GM12801 (cell line): ENCODE data around the gene CRISPLD2.

Experiments
- TF ChIP-seq, protein P1 (sequence below): IDR thresholded peaks from one replicate; pipeline ENCODE4 v1.5.1; 2011; ENCODE audit warnings: control low read depth; ENCODE audit not compliant: insufficient read length; ENCODE audit errors: extremely low read depth

Gene CRISPLD2

DNA sequence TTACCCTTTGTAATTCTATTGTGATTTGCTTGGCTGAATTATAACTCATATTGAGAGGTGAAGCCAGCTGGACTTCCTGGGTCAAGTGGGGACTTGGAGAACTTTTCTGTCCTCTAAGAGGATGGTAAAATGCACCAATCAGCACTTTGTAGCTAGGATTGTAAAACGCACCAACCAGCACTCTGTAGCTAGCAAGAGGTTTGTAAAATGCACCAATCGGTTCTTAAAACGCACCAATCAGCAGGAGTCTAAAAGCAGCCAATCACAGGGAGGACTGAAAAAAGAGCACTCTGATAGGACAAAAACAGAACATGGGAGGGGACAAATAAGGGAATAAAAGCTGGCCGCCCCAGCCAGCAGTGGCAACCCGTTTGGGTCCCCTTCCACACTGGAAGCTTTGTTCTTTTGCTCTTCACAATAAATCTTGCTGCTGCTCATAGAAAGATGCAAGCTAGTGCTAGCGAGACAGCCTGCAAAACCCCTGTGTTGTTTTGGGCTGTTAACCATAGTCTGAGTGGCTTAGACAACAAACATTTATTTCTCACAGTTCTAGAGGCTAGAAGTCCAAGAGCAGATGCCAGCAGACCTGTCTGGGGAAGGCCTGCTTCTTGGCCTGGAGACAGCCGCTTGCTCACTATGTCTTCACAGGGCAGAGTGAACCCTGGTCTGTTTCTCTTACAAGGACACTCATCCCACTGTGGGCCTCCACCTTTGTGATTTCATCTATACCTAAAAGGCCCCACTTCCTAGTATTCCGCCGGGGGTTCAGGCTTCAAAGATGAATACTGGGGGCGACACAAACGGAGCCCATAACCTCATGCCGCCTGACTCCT lies 39.0 kb upstream of the CRISPLD2 start:
- TF ChIP-seq, protein P1, sequence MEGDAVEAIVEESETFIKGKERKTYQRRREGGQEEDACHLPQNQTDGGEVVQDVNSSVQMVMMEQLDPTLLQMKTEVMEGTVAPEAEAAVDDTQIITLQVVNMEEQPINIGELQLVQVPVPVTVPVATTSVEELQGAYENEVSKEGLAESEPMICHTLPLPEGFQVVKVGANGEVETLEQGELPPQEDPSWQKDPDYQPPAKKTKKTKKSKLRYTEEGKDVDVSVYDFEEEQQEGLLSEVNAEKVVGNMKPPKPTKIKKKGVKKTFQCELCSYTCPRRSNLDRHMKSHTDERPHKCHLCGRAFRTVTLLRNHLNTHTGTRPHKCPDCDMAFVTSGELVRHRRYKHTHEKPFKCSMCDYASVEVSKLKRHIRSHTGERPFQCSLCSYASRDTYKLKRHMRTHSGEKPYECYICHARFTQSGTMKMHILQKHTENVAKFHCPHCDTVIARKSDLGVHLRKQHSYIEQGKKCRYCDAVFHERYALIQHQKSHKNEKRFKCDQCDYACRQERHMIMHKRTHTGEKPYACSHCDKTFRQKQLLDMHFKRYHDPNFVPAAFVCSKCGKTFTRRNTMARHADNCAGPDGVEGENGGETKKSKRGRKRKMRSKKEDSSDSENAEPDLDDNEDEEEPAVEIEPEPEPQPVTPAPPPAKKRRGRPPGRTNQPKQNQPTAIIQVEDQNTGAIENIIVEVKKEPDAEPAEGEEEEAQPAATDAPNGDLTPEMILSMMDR, result no peak

DNA sequence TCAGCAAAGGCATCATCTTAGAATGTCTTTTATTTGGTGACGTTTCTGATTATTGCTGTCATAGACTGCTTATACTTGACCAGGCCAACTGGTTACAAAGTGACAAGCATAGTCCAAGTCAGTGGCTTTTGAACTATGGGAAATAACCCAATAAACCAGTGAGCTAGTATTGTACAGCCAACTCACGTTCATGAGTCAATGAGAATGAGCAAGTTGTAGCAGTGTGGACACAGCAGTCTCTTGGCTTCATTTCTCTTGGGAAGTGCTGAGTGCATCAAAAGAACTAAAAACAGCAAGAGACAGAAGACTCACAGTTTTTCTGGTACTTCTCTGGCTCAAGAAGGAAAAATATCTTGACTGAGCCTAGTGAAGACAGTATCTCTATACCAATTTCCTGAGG lies 36.9 kb upstream of the CRISPLD2 start:
- TF ChIP-seq, protein P1, result no peak

DNA sequence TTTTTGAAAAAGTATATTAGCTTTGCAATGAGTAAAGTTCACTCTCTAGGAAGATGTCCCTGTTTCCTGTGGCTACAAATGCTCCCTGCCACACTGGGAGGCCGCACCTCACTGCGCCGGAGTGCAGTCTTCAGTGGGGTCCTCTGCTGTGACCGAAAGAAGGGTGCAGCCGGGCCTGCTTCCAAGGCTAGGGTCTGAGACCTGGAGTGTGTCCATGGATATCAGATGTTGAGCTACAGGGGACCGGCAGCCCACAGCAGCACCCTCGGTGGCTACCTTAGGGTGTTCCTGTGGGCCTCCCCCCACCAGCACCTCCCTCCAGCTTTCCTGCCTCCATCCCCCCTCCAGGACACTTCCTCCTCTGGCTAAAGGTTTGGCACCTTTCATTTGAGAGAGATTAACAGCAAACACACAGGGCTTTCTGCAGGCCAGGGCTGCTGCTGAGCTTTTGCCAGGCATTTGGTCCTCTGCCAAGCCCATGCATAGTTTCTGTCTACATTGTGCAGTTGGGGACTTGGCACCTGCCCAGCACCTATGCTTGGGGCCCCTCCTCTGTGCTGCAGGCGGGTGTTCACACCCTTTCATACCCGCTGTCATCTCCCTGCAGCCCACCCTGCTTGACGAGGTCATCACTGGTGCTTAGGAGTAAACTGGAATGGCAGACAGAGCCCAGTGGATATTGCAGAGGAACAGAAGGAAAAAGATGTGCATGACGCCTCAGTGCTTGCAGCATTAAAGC lies 33.8 kb upstream of the CRISPLD2 start:
- TF ChIP-seq, protein P1, result no peak

DNA sequence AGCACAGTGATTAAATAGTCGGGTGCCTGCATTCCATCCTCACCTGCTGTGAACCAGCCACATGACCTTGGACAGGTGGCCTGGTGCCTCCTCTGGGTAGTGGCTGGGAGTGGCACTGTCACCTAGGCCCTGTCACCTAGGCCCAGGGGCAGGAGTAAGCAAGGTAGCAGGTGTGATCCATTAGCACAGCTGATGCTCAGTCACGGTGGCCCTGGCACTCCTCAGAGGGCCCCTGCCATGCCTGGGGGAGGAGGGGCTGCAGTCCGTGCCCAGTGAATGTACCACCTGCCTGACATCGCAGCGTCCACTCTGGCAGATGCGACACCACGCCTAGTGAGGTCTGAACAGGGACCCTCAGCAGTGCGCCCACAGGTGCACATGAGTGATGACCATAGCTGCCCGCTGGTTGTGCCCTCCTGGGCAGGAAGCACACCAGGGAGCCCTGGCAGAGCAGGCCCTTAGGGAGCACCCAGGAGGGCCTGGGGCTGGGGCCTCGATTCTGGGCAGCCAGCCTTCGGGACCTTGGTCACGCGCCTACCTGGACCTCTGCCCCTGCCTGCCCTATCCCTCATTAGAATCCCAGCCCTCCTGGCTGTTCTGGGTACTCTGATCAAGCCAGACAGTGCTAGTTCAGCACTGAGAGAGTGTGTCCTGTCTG lies 33.1 kb upstream of the CRISPLD2 start:
- TF ChIP-seq, protein P1, result no peak

DNA sequence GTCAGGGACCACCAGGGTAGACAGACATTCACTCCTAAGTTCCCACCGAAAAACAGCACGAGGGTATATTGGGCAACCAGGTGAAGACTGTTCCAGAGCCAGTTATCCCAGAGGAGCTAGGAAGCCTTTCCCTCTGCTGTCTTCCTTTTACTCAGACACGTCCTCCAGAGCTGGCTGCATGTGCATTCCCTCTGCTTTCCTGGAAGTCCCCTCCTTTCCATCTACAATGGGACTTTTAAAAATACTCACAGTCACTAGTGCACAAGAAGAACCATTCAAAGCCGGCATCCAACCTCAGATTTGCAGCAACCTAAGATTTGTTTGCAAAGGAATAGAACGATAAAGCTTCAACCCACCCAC lies 32.5 kb upstream of the CRISPLD2 start:
- TF ChIP-seq, protein P1, result no peak

DNA sequence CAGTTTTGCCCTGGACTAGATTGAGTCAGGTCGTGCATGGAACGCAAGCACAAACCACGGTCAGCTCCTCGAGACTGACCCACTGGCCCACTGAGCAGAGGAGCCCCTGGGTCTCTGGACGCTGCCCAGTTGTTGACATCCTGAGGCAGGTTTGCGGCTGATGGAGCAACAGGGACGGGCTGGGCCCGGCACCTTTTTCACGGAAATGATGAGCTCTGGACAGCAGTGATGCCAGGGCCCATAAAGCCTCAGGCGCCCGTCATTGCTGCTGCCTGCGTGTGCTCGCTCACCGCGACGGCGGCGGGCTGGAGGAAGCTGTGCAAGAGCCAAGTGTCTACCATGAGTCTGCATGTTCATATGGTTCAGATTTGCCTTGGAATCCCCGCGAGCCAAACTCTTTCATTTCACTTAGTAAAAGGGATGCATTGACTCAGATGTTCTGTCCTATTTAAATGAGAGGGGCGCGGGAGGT lies 30.8 kb upstream of the CRISPLD2 start:
- TF ChIP-seq, protein P1, result no peak

DNA sequence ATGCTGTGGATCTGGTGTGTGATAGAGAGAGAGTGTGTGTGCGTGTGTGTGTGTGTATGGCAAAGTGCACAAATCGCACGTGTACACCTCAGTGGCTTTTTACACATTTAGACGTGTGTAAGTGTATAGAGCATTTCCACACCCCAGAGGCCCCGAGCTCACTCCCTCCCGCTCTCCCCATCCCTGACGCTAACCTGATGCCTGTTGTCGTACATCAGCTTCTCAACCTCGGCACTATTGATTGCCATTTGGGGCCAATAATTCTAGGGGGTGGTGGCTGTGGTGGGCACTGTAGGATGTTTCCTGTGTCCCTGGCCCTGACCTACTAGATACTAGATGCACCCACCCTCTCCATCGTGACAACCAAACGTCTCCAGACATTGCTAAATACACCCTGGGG lies 30.4 kb upstream of the CRISPLD2 start:
- TF ChIP-seq, protein P1, result no peak
